ENCODE data around the gene MAN1A1.
"Not testable (repeated sequence)": the region's sequence is repeated elsewhere in the genome, so short reads cannot be mapped to it uniquely, and the experiment has no call there.

Gene MAN1A1

DNA sequence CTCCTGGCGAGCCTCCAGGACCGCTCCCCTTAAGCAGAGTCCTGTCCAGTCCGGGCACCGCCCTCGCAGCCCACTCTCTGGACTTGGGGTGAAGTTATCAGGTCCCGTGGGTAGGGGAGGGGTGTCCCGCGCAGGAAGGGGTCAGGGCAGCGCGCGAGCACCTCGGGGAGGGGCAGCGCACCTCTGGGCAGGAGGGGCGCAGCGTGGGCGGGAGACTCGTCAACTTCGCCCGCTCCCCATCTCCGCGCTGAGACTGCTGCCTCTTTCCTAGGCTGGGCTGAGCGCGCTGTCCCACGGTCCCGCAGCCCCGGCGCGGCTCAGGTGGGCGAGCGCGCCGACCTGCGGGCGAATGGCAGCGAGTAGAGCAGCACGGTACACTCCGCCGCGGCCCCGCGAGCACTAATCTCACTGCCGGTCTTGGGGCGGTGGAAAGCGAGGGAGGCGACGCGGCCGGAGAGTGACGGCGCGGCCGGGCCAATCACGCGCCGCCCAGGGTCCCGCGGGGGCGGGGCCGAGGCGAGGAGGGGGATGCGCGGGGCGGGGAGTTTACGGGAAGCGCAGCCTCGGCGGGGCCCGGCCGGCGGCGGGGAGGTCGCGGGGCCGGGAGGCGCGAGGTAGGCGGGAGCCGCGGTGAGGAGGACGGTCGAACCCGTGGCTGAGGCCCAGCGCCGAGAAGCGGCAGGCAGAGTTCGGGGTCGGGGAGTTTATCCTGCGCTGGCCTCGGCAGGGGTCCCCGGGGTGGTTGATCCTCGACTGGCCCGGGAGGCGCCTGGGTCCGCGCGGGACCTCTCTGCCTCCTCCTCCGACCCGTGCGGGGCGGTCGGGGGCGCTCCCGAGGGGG lies at the start of gene MAN1A1:
Gene MAN1A1, minus strand, starts transcription at position 401 of the 841 bp plus-strand sequence. CDS start 696 bp downstream, outside the sequence.
- peak; percentile 74 to 82 (median 78) for DNase-seq

GRCh38 chr6:119395192-119395591 lies 45.6 kb upstream of the MAN1A1 start:
- DNase-seq, result no peak

- no peak for DNase-seq
Observed at GRCh38 chr6:119390247-119390793, 40.8 kb upstream of the MAN1A1 start.

DNA sequence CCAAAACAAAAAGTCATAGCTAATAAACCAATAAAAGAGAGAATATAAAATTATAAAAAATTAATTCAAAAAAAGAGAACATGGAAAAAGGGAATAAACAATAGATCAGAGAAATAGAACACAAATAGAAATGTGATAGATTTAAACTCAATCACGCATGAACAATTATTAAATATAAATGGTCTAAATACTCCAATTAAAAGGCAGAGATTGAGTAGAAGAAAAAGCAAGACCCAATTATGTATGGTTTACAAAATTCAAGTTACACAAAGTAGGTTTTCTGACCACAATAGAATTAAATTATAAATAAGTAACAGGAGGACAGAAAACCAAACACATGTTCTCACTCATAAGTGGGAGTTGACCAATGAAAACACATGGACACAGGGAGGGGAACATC lies 36.4 kb upstream of the MAN1A1 start:
- no peak for DNase-seq

DNA sequence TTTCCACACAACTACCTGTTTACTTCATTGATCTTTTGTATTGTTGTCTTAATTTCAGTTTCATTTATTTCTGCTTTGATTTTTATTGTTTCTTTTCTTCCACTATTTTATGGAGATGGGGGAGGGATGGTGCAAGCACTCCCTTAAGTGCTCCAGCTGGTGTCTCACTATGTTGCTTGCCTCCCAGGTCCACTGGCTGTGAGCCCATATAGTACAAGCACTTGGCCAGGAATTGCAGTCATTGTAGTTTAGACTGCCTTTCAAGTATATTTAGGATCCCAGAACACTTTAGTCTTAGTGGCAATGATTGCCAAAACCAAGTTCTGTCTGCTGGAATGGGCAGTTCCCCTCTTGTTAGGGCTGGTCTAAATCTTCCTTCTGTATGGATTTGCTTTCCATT lies 34.9 kb upstream of the MAN1A1 start:
- no peak for DNase-seq

GRCh38 chr6:119379809-119380208 lies 30.2 kb upstream of the MAN1A1 start:
- no peak for DNase-seq

- not testable (repeated sequence) for DNase-seq
Observed at GRCh38 chr6:119377043-119377442, 27.5 kb upstream of the MAN1A1 start.

DNA sequence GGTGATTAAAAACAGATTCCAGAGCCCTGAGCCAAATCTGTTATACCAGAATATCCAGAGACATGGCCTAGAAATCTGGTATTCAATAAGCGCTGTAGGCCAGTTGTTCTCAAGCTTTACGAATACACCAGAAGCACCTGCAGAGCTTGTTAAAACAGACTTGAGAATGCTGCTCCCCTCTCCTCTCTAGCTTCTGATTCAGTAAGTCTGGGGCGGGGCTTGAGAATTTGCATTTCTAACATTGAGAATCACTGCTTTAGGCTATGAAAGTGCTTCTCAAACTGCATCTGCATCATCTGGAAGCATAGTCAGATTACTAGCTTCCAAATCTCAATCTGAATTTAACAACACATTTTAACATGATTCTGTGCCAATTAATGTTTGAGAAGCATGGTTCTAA lies 20.5 kb upstream of the MAN1A1 start:
- DNase-seq, result no peak

DNA sequence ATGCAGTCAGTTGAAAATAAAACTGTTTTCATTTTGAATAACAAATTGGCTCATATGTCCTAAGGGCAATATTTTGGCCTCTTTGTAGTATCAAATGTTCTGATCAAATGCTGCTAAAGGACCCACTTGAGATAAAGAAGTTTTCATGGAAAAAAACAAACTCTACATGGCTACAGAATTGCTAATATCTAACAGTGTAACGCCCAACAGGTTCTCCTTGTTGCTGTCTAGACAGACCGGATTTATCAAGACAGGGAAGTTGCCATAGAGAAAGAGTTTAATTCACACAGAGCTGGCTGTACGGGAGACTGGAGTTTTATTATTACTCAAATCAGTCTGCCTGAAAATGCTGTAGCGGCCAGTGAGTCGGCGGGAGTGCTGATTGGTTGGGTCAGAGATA lies 19.4 kb upstream of the MAN1A1 start:
- DNase-seq, result no peak

- DNase-seq, result no peak
Observed at GRCh38 chr6:119361209-119361608, 11.6 kb upstream of the MAN1A1 start.

GRCh38 chr6:119360262-119360915 lies 10.8 kb upstream of the MAN1A1 start:
- no peak for DNase-seq

GRCh38 chr6:119355890-119356289 lies 6.3 kb upstream of the MAN1A1 start:
- DNase-seq, result no peak

GRCh38 chr6:119355157-119355556 lies 5.6 kb upstream of the MAN1A1 start:
- DNase-seq, result no peak

- no peak for DNase-seq
Observed at GRCh38 chr6:119353696-119354095, 4.1 kb upstream of the MAN1A1 start.

DNA sequence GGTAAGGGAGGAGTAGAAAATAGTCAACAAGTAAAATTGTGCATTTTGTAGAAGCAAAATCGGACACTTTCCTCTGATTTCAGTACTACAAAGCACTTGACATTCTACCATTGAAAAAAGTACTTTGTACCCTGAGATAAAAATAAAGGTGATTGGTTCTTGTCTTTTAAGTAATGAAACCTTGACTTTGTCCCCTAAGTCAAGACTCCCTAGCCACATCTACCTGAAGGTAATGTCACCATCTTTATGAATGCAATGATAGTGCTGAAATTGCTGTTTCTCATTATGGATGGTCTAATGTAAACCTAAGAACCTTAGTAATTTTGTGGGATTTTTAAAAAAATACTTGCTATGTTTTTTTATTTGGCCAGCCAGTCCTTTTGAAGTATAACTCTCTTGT lies 2.4 kb upstream of the MAN1A1 start:
- DNase-seq, result no peak

- no peak for DNase-seq
Observed at GRCh38 chr6:119350952-119351372, 1.4 kb upstream of the MAN1A1 start.

- peak in 3 of 4 experiments; percentile 19 to 20 (median 19) for DNase-seq
Observed at GRCh38 chr6:119350202-119350951, 816 bp upstream of the MAN1A1 start.

- DNase-seq, result peak in 3 of 4 experiments; percentile 7 to 38 (median 31)
Observed at GRCh38 chr6:119348748-119349360, 707 bp downstream of the MAN1A1 start.

DNA sequence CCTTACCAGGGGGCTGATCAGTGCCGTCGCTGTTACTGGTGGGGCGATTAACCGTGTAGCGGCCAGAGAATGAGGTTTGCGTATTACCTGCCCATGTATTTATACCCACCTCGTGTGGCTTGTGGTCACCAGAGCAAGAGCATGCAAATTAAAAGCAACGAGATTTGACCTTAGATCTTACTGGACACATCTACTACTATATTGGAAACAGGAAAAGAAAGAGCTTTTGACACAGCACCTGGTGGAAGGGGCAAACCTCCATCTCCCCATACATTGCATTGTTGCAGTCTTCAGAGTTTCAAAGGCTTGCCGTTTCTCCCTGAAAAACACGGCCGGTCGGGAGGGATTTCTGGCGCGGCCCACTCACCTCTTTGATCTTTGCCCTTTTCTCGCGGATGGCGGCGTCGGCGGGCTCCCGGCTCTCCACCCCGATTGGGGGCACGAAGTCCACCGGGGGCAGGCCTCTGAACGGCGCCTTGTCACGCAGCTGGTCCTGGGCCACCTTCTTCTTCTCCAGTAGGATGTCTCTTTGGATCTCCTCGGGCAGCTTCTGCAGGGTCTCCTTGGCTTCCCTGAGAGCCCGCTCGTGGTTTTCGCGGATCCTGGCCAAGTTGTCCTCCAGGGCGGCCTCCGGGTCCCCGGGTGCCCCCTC lies 1.3 kb downstream of the MAN1A1 start:
- peak in 3 of 4 experiments; percentile 3 to 21 (median 3) for DNase-seq

DNA sequence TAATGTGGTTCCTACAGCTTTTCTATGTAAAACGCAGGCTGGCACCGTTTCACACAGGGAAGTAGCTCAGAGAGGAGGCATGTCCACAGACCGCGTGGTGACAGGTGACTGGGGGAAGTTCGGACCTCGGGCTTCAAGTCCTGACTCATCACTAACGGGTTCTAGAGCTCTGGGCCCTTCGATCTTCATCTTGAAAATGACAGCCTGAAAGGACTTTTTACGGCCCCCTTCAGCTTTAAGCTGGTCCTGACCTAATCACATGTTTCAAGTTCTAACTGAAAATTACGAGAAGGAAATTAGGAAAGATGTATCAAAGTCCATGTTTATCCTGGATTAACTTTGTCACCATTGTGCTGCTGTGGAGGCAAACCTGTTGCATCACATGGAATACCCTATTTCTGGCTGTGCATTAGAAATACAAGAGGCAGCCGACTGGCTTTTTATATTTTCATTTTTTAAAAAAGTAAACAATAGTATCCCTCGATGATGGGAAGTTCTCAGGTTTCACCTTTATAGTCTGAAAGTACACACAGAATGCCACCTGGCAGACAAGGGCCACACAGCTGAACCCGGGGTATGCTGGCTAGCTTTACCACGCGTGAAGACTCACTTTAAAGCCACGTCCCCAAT lies 2.0 kb downstream of the MAN1A1 start:
- no peak for DNase-seq

DNA sequence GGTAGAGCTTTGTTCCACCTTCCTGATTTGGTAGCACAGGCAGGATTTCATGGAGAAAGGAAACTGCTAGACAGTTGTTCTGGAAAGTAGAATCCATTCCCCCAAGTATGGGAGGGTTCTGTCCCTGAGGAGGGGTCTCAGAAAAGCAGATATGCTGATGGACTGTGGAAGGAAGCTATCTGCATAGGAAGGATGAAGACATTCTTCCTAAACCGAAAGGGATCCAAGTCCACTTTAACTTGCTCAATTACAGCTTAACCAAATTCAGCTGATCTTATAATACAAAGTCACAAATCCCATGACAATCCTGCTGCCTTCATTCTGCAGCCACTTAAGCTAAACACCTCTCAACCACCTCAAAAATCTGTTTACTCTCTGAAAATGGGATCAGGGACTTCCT lies 2.6 kb downstream of the MAN1A1 start:
- DNase-seq, result no peak

DNA sequence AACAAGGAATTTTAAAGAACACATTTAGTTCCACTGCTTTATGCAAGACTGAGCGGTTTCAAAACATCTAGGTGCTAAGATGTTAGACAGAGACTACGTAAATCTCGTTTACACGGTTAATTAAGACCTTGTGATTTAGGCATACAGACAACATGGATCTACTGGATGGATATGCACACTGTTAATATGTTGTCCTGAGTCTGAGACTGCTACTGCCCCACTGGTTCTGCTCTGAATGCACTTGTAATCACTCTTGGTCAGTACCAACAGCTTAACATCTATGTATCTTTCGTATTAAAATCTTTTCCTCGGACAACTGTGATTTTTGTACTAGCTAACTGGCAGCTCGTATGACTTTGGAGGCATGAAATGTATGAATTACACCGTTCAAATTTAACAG lies 3.1 kb downstream of the MAN1A1 start:
- no peak for DNase-seq
